Dendritic cell treated with granulocyte-macrophage colony-stimulating factor and Interleukin-4, amounts not matched to agents 40 ng/mL and 50 ng/mL, for 4 days (primary cell): ENCODE measurements around the gene OR56A3.

Source experiments
- H3K27ac Mint-ChIP-seq: one replicate; pipeline ENCODE4 v1.8.0; 2022; ENCODE audit warnings: mild to moderate bottlenecking, mixed read lengths
- H3K27me3 Mint-ChIP-seq: one replicate; pipeline ENCODE4 v1.8.0; 2022; ENCODE audit warnings: mild to moderate bottlenecking, mixed read lengths
- H3K36me3 Mint-ChIP-seq: one replicate; pipeline ENCODE4 v1.8.0; 2022; ENCODE audit warnings: low read depth, mixed read lengths
- H3K4me1 Mint-ChIP-seq: one replicate; pipeline ENCODE4 v1.8.0; 2022; ENCODE audit warnings: low read depth, mixed read lengths
- H3K4me3 Mint-ChIP-seq: one replicate; pipeline ENCODE4 v1.8.0; 2022; ENCODE audit warnings: mild to moderate bottlenecking, moderate library complexity, mixed read lengths
- H3K9me3 Mint-ChIP-seq: one replicate; pipeline ENCODE4 v1.8.0; 2022; ENCODE audit warnings: mixed read lengths
- intact Hi-C: fragments of 100-400 bp; cut with micrococcal nuclease; formaldehyde crosslinking; loops from one replicate; pipeline ENCODE4 v1.15.0; 2022

OR56A3 gene

GRCh38 chr11:5994791-5995190, 52.7 kb downstream of the OR56A3 start:
- intact Hi-C loops: no loop called here
- Mint-ChIP-seq H3K4me3 (no peak overlapping the region), H3K27me3 (peaks cover 12% of the 10 kb centered on the region), H3K9me3 (no peaks in the 10 kb centered on the region), H3K27ac (no peak overlapping the region), H3K4me1 (no peaks in the 10 kb centered on the region), H3K36me3 (no peaks in the 10 kb centered on the region)
